Esophagus muscularis mucosa (tissue), 4 donors: ENCODE results near the gene LOC128125822.
A peak's percentile ranks its signal among the peaks of the same experiment; 100 is the strongest.
"Not testable (repeated sequence)": the region's sequence is repeated elsewhere in the genome, so short reads cannot be mapped to it uniquely, and the experiment has no call there.

ENCODE experiments used
- DNase-seq: peaks from one replicate; pipeline ENCODE4 v3.0.0-alpha.2; 2017; ENCODE audit errors: extremely low spot score
- H3K27ac ChIP-seq, 4 donors: fragments of 200-600 bp; sonication (generic); replicated peaks in 1 of 4; 1 replicate in 3 of 4; 2 replicates in 1 of 4; pipeline ENCODE4 v1.5.1; 2016 to 2019; ENCODE audit warnings: mild to moderate bottlenecking in 1 of 4
- H3K27me3 ChIP-seq, 4 donors: fragments of 200-600 bp; sonication (generic); one replicate each; pipeline versions ENCODE4 v1.5.1 to v1.6.0; 2016 to 2019
- H3K36me3 ChIP-seq, 4 donors: fragments of 200-600 bp; sonication (generic); one replicate each; pipeline ENCODE4 v1.5.1; 2016 to 2019
- H3K4me1 ChIP-seq, 4 donors: fragments of 200-600 bp; sonication (generic); one replicate each; pipeline ENCODE4 v1.5.1; 2016 to 2019
- H3K4me3 ChIP-seq, 4 donors: fragments of 200-600 bp; sonication (generic); 1 replicate in 2 of 4; 2 replicates in 2 of 4; pipeline ENCODE4 v1.5.1; 2016 to 2019; ENCODE audit warnings: mild to moderate bottlenecking in 4 of 4, moderate library complexity in 1 of 4
- H3K9me3 ChIP-seq, 4 donors: fragments of 200-600 bp; sonication (generic); 1 replicate in 3 of 4; 2 replicates in 1 of 4; pipeline ENCODE4 v1.5.1; 2016 to 2019
- EP300 ChIP-seq: sonication (generic); formaldehyde crosslinking; IDR thresholded peaks from one replicate; pipeline ENCODE4 v1.6.1; 2017; ENCODE audit warnings: antibody characterized with exemption
- POLR2A ChIP-seq: fragments of 450-650 bp; IDR thresholded peaks from one replicate; pipeline ENCODE4 v1.6.1; 2017; ENCODE audit warnings: antibody characterized with exemption, moderate library complexity, mild to moderate bottlenecking, low read depth
- POLR2AphosphoS5 ChIP-seq, 2 donors: sonication (generic); formaldehyde crosslinking; IDR thresholded peaks; one replicate each; pipeline ENCODE4 v1.6.1; 2017; ENCODE audit warnings: antibody characterized with exemption in 2 of 2
- WGBS: methylation state at CpG from one replicate; pipeline ENCODE4 v1.1.5; 2018; 5-methylcytosine and 5-hydroxymethylcytosine counted together
- intact Hi-C: fragments of 100-400 bp; cut with DNase I; formaldehyde crosslinking; loops from one replicate; pipeline ENCODE4 v1.15.1; 2023
- TF ChIP-seq, protein P1 (sequence below), 3 experiments: fragments of 200-600 bp in 2 of 3; fragments of 450-650 bp in 1 of 3; sonication (generic) in 2 of 3; IDR thresholded peaks; one replicate each; pipeline ENCODE4 v1.5.1; 2017 to 2019; ENCODE audit warnings: antibody characterized with exemption in 3 of 3, mild to moderate bottlenecking in 2 of 3, moderate library complexity in 1 of 3

Gene LOC128125822

DNA sequence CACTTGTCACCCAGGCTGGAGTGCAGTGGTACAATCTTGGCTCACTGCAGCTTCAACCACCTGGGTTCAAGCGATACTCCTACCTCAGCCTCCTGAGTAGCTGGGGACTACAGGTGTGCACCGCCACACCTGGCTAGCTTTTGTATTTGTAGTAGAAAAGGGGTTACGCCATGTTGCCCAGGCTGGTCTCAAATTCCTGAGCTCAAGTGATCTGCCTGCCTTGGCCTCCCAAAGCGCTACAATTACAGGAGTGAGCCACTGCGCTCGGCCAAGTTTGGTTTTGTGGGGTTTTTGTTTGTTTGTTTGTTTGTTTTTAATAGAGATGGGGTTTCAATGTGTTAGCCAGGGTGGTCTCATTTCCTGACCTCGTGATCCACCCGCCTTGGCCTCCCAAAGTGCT lies 12.3 kb downstream of the LOC128125822 start:
- Histone ChIP-seq H3K4me1 (no peaks in the 10 kb centered on the region), H3K27ac (no peak overlapping the region), H3K36me3 (peaks cover 16 to 41% (median 19%) of the 10 kb centered on the region in 4 donors), H3K4me3 (no peak overlapping the region), H3K9me3 (no peaks in the 10 kb centered on the region), H3K27me3 (no peaks in the 10 kb centered on the region)
- DNase-seq, result no peak
- intact Hi-C loops, result no loop called here
- WGBS, result 98% methylated on average over 8 of the region's 8 CpGs
- TF ChIP-seq POLR2A (no peak), POLR2AphosphoS5 (IDR thresholded peaks at IDR 0.05) (no peak), EP300 (no peak)
- TF ChIP-seq, protein P1, sequence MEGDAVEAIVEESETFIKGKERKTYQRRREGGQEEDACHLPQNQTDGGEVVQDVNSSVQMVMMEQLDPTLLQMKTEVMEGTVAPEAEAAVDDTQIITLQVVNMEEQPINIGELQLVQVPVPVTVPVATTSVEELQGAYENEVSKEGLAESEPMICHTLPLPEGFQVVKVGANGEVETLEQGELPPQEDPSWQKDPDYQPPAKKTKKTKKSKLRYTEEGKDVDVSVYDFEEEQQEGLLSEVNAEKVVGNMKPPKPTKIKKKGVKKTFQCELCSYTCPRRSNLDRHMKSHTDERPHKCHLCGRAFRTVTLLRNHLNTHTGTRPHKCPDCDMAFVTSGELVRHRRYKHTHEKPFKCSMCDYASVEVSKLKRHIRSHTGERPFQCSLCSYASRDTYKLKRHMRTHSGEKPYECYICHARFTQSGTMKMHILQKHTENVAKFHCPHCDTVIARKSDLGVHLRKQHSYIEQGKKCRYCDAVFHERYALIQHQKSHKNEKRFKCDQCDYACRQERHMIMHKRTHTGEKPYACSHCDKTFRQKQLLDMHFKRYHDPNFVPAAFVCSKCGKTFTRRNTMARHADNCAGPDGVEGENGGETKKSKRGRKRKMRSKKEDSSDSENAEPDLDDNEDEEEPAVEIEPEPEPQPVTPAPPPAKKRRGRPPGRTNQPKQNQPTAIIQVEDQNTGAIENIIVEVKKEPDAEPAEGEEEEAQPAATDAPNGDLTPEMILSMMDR (IDR thresholded peaks at IDR 0.05), result no peak

DNA sequence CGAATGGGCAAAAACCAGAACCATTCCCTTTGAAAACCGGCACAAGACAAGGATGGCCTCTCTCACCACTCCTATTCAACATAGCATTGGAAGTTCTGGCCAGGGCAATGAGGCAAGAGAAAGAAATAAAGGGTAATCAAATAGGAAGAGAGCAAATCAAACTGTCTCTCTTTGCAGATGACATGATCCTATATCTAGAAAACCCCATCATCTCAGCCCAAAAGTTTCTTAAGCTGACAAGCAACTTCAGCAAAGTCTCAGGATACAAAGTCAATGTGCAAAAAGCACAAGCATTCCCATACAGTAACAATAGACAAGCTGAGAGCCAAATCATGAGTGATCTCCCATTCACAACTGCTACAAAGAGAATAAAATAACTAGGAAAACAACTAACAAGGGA lies 13.4 kb downstream of the LOC128125822 start:
- H3K4me1 ChIP-seq, H3K27ac ChIP-seq, H3K27me3 ChIP-seq, DNase-seq, H3K4me3 ChIP-seq, H3K9me3 ChIP-seq, intact Hi-C loops: not testable (repeated sequence)
- peaks cover 5 to 30% (median 9%) of the 10 kb centered on the region in 4 donors for H3K36me3 ChIP-seq
- 85% methylated on average over 2 of the region's 2 CpGs for WGBS

DNA sequence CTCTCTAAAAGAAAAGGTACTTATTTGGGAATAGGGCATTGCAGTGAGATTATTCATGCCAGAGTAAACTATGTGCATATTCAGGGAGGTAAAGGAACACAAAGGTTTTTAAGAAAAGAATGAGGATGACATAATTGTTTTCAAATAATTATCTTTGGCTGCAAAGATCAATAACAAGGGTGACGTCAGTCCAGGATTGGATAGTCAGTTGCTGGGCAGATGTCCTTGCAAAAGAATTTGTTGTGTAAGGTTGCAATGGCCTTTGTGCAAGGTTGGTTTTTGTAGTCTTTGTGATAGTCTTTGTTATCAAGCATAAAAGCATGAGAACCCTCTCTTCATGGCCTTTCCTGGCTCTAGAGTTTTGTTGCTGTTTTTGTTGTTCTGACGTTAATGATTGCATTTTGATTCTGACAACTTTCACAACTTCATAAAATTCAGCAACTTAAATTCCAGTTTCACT lies 17.7 kb downstream of the LOC128125822 start:
- Histone ChIP-seq H3K27ac (no peak overlapping the region), H3K27me3 (no peaks in the 10 kb centered on the region), H3K9me3 (no peaks in the 10 kb centered on the region), H3K4me3 (no peak overlapping the region), H3K36me3 (no peaks in the 10 kb centered on the region), H3K4me1 (no peaks in the 10 kb centered on the region)
- TF ChIP-seq, protein P1 (IDR thresholded peaks at IDR 0.05), result no peak
- no peak for DNase-seq
- intact Hi-C loops, result no loop called here
- WGBS, result 83% methylated on average over 2 of the region's 2 CpGs

DNA sequence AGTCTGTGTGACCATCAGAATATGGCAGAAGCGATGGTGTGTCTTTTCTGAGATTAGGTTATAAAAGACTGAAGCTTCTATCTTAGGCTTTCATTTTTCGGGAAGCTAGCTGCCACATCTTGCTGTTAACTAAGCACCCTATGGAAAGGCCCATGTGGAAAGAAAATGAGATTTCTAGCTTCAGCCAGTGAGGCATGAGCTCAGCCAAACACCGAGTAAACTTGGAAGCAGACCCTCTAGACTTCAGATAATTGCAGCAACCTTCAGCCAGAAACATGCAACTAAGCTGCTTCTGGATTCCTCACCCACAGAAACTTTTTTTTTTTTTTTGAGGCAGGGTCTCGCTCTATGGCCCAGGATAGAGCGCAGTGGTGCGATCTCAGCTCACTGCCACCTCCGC lies 20.6 kb downstream of the LOC128125822 start:
- WGBS, result 93% methylated on average over 7 of the region's 7 CpGs
- intact Hi-C loops, result no loop called here
- Histone ChIP-seq H3K9me3 (no peaks in the 10 kb centered on the region), H3K4me1 (peaks cover 0 to 2% (median 2%) of the 10 kb centered on the region in 4 donors), H3K4me3 (no peak overlapping the region), H3K27me3 (no peaks in the 10 kb centered on the region), H3K27ac (no peak overlapping the region), H3K36me3 (no peaks in the 10 kb centered on the region)
- TF ChIP-seq POLR2AphosphoS5 (IDR thresholded peaks at IDR 0.05) (no peak), EP300 (no peak), POLR2A (no peak)
- TF ChIP-seq, protein P1 (IDR thresholded peaks at IDR 0.05), result no peak
- DNase-seq, result no peak

DNA sequence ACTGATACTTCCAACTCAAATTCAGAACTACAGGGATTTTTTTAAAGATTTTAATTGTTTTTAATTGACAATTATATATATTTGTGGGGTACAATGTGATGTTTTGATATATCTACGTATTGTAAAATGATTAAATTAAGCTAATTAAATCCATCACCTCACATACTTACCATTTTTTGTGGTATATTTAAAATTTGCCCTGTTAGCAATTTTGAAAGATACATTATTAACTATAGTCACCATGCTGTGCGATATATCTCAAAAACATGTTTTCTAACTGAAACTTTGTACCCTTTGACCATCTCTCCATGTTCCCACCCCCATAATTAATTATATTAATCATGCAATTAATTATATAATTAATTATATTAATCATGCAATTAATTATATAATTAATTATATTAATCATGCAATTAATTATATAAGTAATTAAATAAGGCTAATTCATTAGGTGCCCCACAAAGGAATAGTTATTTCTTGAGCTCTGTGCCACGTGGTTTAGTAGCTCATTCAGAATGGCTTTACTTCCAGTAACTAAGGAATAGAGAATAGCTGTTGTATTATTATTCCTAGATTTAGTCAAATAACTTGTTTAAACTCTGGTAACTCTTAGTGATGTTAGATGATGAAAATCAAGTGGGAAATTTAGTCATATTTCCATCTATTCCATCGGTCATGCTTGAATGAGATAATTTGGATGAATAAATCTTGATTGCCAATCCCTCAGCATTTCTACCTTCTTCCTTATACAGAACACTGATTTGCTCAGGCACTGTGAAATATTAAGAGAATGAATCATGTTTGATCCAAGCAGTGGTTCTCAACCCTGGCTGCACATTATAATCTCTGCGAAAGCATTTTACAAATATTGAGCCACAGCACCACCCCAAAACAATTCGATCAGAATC lies 25.1 kb downstream of the LOC128125822 start:
- intact Hi-C loops, result loop anchor here (1.0 to 5.0 kb wide), 2 partner anchors 40 to 167 kb away; partner anchors contain the start of gene PHF3
- TF ChIP-seq POLR2AphosphoS5 (IDR thresholded peaks at IDR 0.05) (no peak), POLR2A (no peak), EP300 (no peak)
- TF ChIP-seq, protein P1 (IDR thresholded peaks at IDR 0.05), result no peak
- Histone ChIP-seq H3K4me1 (peaks cover 0 to 14% (median 8%) of the 10 kb centered on the region in 4 donors), H3K27me3 (no peaks in the 10 kb centered on the region), H3K9me3 (no peaks in the 10 kb centered on the region), H3K4me3 (peak overlapping the region in 3 of 4 donors; percentile 46 to 62 (median 48)), H3K36me3 (no peaks in the 10 kb centered on the region), H3K27ac (no peak overlapping the region)
- 53% methylated on average over 6 of the region's 6 CpGs for whole genome bisulfite sequencing
- no peak for DNase-seq
